GM13976 (cell line): ENCODE data around the gene SLC44A5.

Experiments used
- DNase-seq: peaks from one replicate; pipeline ENCODE4 v3.0.0; 2012; ENCODE audit warnings: low spot score
- CTCF ChIP-seq: IDR thresholded peaks from 2 replicates; pipeline ENCODE4 v1.5.1; 2012; ENCODE audit warnings: borderline replicate concordance, mild to moderate bottlenecking; ENCODE audit not compliant: insufficient read depth; ENCODE audit errors: extremely low read depth, missing control alignments, control extremely low read depth
- in situ Hi-C: fragments of 300-500 bp; cut with MboI; formaldehyde crosslinking; loops from one replicate; pipeline ENCODE4 v1.12.0; 2022; ENCODE audit warnings: low sequenced_read_pairs, mixed read lengths, inconsistent platforms; ENCODE audit not compliant: unreplicated experiment

Gene SLC44A5

GRCh38 chr1:75632350-75632949, 21.5 kb upstream of the SLC44A5 start:
- peak; percentile 29 for TF ChIP-seq CTCF
- DNase-seq = peak; percentile 17
- in situ Hi-C loops = loop anchor here (25.0 kb wide), 1 partner anchor 395 kb away; no protein-coding TSS in a partner anchor

- in situ Hi-C loops = loop anchor here (25.0 kb wide), 1 partner anchor 394 kb away; no protein-coding TSS in a partner anchor
- no peak for DNase-seq
- no peak for TF ChIP-seq CTCF
Measured at GRCh38 chr1:75630998-75631397, 20.1 kb upstream of the SLC44A5 start.

- TF ChIP-seq CTCF = no peak
Measured at GRCh38 chr1:75630004-75630594, 19.2 kb upstream of the SLC44A5 start.

GRCh38 chr1:75625795-75626194, 14.9 kb upstream of the SLC44A5 start:
- no peak for TF ChIP-seq CTCF
- in situ Hi-C loops = loop anchor here (25.0 kb wide), 1 partner anchor 388 kb away; no protein-coding TSS in a partner anchor
- no peak for DNase-seq

More at GRCh38 chr1:75630004-75630594, 19.2 kb upstream of the SLC44A5 start:
- no peak for DNase-seq
- in situ Hi-C loops = loop anchor here (25.0 kb wide), 1 partner anchor 393 kb away; no protein-coding TSS in a partner anchor

- in situ Hi-C loops = no loop called here
- no peak for DNase-seq
- no peak for TF ChIP-seq CTCF
Measured at GRCh38 chr1:75618382-75618781, 7.5 kb upstream of the SLC44A5 start.

- in situ Hi-C loops = no loop called here
- peak; percentile 8 for DNase-seq
- TF ChIP-seq CTCF = no peak
Measured at GRCh38 chr1:75616436-75617433, 5.8 kb upstream of the SLC44A5 start.
